Activated T-cell treated with anti-CD3 and anti-CD28 coated beads, Interleukin-2, amount 50 U/mL, for 24 hours (primary cell): ENCODE measurements around the gene CCDC146.
"Not testable (repeated sequence)": the region's sequence is repeated elsewhere in the genome, so short reads cannot be mapped to it uniquely, and the experiment has no call there.

ENCODE experiments used
- DNase-seq: peaks from one replicate; pipeline ENCODE4 v3.0.0-alpha.2; 2020
- H3K27ac Mint-ChIP-seq: 2 replicates; pipeline ENCODE4 v1.8.0; 2020; ENCODE audit warnings: mild to moderate bottlenecking, mixed read lengths
- H3K27me3 Mint-ChIP-seq: 2 replicates; pipeline ENCODE4 v1.8.0; 2020; ENCODE audit warnings: mixed read lengths
- H3K36me3 Mint-ChIP-seq: 2 replicates; pipeline ENCODE4 v1.8.0; 2020; ENCODE audit warnings: low read depth, mixed read lengths
- H3K4me1 Mint-ChIP-seq: 2 replicates; pipeline ENCODE4 v1.8.0; 2020; ENCODE audit warnings: low read depth, mixed read lengths
- H3K4me3 Mint-ChIP-seq: 2 replicates; pipeline ENCODE4 v1.8.0; 2020; ENCODE audit warnings: mild to moderate bottlenecking, moderate library complexity, mixed read lengths
- H3K9me3 Mint-ChIP-seq: 2 replicates; pipeline ENCODE4 v1.8.0; 2020; ENCODE audit warnings: mixed read lengths

The CCDC146 gene

DNA sequence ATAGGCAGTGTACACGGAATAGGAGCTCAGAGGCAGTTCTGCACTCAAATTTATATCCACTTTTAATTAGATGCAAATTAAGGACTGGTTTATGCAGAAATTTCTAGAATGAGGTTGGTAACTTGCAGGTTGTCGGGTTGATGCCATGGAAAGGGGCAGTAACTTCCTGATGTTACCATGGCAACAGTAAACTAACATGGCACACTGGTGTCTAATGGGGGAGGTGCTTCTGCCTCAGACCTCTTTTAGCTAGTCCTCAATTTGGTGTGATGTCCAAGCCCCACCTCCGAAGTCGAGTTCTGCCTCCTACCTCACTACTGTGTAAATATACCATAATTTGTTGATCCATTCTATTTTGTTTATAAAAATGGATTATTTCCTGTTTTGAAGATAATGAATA lies 52.0 kb downstream of the CCDC146 start:
- not testable (repeated sequence) for DNase-seq, H3K27ac Mint-ChIP-seq, H3K4me1 Mint-ChIP-seq, H3K36me3 Mint-ChIP-seq, H3K9me3 Mint-ChIP-seq, H3K4me3 Mint-ChIP-seq, H3K27me3 Mint-ChIP-seq

DNA sequence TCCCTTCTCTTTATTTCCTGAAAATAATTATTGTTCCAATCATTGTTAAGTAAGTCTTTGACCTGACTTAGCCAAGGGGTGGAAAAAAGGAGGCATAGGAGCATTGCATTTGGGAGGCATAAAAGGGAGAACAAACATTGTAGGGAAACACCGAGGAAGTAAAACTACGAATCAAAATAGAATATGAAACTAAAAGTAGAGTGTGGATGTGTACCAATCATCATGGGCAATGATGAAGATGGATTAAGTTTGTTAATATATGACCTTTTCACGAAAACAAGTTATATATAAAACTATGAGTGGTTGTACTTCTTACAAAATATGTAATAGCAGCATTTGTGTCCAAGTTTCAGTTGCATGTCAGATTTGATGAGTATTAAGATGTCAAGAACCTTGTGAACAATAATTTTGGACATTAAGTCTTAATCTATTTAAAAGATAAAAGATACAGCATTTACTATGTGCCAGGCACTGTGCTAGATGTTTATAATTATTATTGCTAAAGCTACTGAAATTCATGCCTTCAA lies 52.9 kb downstream of the CCDC146 start:
- not testable (repeated sequence) for DNase-seq, H3K36me3 Mint-ChIP-seq, H3K4me3 Mint-ChIP-seq, H3K27ac Mint-ChIP-seq, H3K4me1 Mint-ChIP-seq, H3K27me3 Mint-ChIP-seq, H3K9me3 Mint-ChIP-seq

- DNase-seq, H3K27ac Mint-ChIP-seq, H3K4me3 Mint-ChIP-seq, H3K4me1 Mint-ChIP-seq, H3K9me3 Mint-ChIP-seq, H3K36me3 Mint-ChIP-seq, H3K27me3 Mint-ChIP-seq: not testable (repeated sequence)
Measured at GRCh38 chr7:77177321-77177904, 55.0 kb downstream of the CCDC146 start.

- not testable (repeated sequence) for H3K4me1 Mint-ChIP-seq, H3K4me3 Mint-ChIP-seq, H3K27me3 Mint-ChIP-seq, H3K9me3 Mint-ChIP-seq, DNase-seq, H3K36me3 Mint-ChIP-seq, H3K27ac Mint-ChIP-seq
Measured at GRCh38 chr7:77178024-77178423, 55.6 kb downstream of the CCDC146 start.

DNA sequence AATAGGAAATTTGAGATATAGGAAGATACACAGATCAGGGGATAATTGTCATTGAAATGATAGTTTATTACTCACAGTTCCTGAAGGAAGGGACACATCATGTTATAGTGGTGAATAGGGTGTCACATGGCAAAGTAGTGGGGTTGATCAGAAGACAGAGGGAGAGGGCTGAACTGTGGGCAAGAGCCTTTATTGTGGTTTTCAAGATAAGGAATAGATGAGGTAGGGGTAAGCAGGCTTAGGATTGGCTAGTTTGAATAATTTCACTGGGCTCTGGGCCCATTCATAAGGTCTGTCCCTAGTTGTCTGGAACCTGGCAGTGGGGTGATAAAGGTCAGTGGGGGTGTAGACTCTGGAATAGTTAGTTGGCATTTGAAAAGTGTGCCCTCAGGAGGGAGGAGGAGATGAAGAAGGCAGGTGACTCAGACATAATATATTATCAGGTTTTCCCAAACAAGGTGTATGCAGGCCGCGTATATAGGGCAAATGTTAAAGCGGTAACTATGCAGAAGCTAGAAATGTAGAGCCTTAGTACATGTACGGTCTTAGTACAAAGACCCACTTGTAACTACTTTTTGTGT lies 58.7 kb downstream of the CCDC146 start:
- no peak for DNase-seq
- Mint-ChIP-seq H3K27ac (no peak overlapping the region), H3K27me3 (no peaks in the 10 kb centered on the region), H3K9me3 (no peaks in the 10 kb centered on the region), H3K36me3 (no peaks in the 10 kb centered on the region), H3K4me3 (no peak overlapping the region), H3K4me1 (no peaks in the 10 kb centered on the region)

- H3K27ac Mint-ChIP-seq: no peak overlapping the region
- no peaks in the 10 kb centered on the region for H3K36me3 Mint-ChIP-seq
- no peak overlapping the region for H3K4me3 Mint-ChIP-seq
- no peak for DNase-seq
- H3K9me3 Mint-ChIP-seq: no peaks in the 10 kb centered on the region
- no peaks in the 10 kb centered on the region for H3K4me1 Mint-ChIP-seq
- no peaks in the 10 kb centered on the region for H3K27me3 Mint-ChIP-seq
Measured at GRCh38 chr7:77181734-77182133, 59.3 kb downstream of the CCDC146 start.

GRCh38 chr7:77182261-77182660 lies 59.8 kb downstream of the CCDC146 start:
- H3K9me3 Mint-ChIP-seq: no peaks in the 10 kb centered on the region

DNA sequence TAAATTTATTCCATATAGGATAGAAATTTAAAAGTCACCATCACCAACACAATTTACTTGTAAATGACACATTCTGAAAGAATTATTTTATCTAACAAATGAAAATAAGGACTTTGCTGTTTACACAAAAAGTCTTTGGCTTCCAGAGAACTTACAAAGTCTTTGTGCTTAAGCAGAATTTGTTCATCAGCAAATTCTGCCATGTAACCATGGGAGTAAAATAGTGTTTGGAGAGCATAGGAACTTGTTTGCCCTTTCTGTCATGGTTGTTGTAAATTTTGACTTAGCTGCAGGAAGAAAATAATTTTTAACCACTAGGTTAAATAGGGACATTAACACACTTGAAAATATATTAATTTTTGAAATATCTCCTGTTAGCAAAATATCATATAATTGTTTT lies 62.0 kb downstream of the CCDC146 start:
- Mint-ChIP-seq H3K9me3 (no peaks in the 10 kb centered on the region), H3K4me1 (no peaks in the 10 kb centered on the region), H3K36me3 (no peaks in the 10 kb centered on the region), H3K27me3 (no peaks in the 10 kb centered on the region), H3K27ac (no peak overlapping the region), H3K4me3 (no peak overlapping the region)
- no peak for DNase-seq

More at GRCh38 chr7:77182261-77182660, 59.8 kb downstream of the CCDC146 start:
- H3K27ac Mint-ChIP-seq: no peak overlapping the region
- H3K36me3 Mint-ChIP-seq: no peaks in the 10 kb centered on the region
- no peaks in the 10 kb centered on the region for H3K27me3 Mint-ChIP-seq
- no peak for DNase-seq
- H3K4me1 Mint-ChIP-seq: no peaks in the 10 kb centered on the region
- no peak overlapping the region for H3K4me3 Mint-ChIP-seq

GRCh38 chr7:77184990-77185389 lies 62.6 kb downstream of the CCDC146 start:
- Mint-ChIP-seq H3K4me1 (no peaks in the 10 kb centered on the region), H3K27me3 (no peaks in the 10 kb centered on the region), H3K27ac (no peak overlapping the region), H3K36me3 (no peaks in the 10 kb centered on the region), H3K4me3 (no peak overlapping the region), H3K9me3 (no peaks in the 10 kb centered on the region)
- DNase-seq: no peak

GRCh38 chr7:77185866-77186265 lies 63.5 kb downstream of the CCDC146 start:
- no peaks in the 10 kb centered on the region for H3K9me3 Mint-ChIP-seq
- H3K4me3 Mint-ChIP-seq: no peak overlapping the region
- no peaks in the 10 kb centered on the region for H3K36me3 Mint-ChIP-seq
- no peak overlapping the region for H3K27ac Mint-ChIP-seq
- DNase-seq: no peak
- no peaks in the 10 kb centered on the region for H3K27me3 Mint-ChIP-seq
- H3K4me1 Mint-ChIP-seq: no peaks in the 10 kb centered on the region

DNA sequence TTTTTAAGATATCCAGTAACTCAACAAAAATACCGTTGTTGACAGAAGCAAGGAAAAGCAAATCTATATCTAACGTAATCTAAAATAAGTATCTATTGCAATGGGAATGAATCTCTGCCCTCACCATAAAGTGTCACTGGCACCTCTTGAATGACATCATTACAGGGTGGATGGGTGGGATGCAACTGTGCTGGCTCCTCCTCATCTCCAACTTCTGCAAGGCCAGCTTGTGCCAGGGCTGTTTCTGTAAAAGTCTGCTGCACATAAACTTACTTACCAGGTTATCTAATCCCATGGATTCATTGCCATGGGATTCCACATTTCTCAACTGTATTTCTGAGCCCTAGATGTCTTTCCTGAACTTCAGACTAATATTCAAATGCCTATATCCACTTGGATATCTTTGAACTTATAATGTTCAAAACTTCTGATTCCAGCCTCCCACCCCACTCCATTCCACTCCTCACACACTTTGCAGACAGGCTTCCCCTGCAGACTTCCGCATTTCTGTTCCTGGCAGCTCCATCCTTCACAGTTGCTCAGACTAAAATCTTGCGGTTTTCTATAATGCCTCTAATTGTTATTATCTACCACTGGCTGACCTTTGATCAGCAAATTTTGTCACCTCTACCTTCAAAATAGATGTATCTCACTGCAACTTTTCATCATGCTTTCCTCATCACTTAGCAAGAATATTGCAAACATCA lies 66.5 kb downstream of the CCDC146 start:
- H3K27me3 Mint-ChIP-seq: no peaks in the 10 kb centered on the region
- H3K4me3 Mint-ChIP-seq: no peak overlapping the region
- DNase-seq: no peak
- H3K4me1 Mint-ChIP-seq: peaks cover 15% of the 10 kb centered on the region
- no peak overlapping the region for H3K27ac Mint-ChIP-seq
- H3K36me3 Mint-ChIP-seq: no peaks in the 10 kb centered on the region
- H3K9me3 Mint-ChIP-seq: no peaks in the 10 kb centered on the region

DNA sequence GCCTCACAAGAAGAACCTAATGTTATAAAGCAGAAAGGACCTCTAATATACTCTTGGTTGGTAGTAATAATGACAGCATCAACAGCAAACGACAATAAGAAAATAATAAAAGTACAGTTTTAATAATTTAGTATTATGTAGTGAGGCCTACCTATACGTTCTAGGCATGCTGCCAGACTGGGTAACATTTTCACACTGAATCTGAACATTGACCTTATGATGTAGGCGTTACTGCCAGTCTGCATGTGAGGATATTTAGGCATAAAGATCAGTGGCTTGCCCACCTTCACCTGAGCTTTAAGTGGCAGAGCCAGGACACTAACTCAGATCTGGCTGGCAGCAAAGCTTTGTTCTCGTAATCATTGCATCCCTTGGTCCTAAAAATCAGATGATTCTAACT lies 74.7 kb downstream of the CCDC146 start:
- Mint-ChIP-seq H3K4me1 (peaks cover 56% of the 10 kb centered on the region), H3K27me3 (no peaks in the 10 kb centered on the region), H3K27ac (no peak overlapping the region), H3K4me3 (no peak overlapping the region), H3K36me3 (no peaks in the 10 kb centered on the region), H3K9me3 (no peaks in the 10 kb centered on the region)
- no peak for DNase-seq

- Mint-ChIP-seq H3K9me3 (no peaks in the 10 kb centered on the region), H3K4me1 (peaks cover 47% of the 10 kb centered on the region), H3K27ac (peak within 1 kb of the TSS; percentile 35), H3K4me3 (peak within 1 kb of the TSS; percentile 74), H3K36me3 (no peaks in the 10 kb centered on the region), H3K27me3 (no peaks in the 10 kb centered on the region)
- DNase-seq: peak; percentile 46
Measured at GRCh38 chr7:77199013-77199966, 76.9 kb downstream of the CCDC146 start, which contains the start of gene FGL2. Gene FGL2, minus strand, starts transcription at chr7:77199819. Its CDS starts 26 bp downstream, at chr7:77199793.

DNA sequence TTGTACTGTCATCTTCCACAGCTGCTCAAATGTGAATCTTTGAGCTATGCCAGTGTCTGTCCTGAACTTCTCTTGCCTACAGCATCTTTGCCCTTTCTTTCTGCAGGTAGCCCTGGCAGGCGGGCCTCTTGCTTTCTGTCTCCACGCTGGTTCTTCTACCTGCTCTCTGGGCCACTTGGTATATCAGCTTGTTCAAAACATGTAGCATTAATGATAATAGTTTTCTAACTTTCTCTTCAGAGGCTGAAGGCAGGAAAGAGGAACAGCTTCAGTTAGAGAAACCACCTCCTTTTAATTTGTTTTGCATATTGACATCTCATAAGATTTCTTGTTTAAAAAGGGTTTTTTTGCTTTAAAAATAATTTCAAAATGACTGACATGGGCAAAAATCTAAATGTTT lies 78.1 kb downstream of the CCDC146 start:
- peaks cover 44% of the 10 kb centered on the region for H3K4me1 Mint-ChIP-seq
- H3K27me3 Mint-ChIP-seq: no peaks in the 10 kb centered on the region
- no peaks in the 10 kb centered on the region for H3K9me3 Mint-ChIP-seq
- no peak for DNase-seq
- H3K27ac Mint-ChIP-seq: no peak overlapping the region
- peak overlapping the region; percentile 74 for H3K4me3 Mint-ChIP-seq
- no peaks in the 10 kb centered on the region for H3K36me3 Mint-ChIP-seq
